Astrocyte (in vitro differentiated cells and primary cell): ENCODE data around the gene SSBP2. TPM values are rescaled to one million over a fixed set of nuclear protein-coding genes. Genes with fewer than 3 reads are reported as not detected.

Experiments
- DNase-seq: peaks from one replicate; pipeline ENCODE4 v3.0.0-alpha.2; 2010; ENCODE audit warnings: low read depth
- FAIRE-seq: peaks from 2 replicates; lab custom pipeline; 2011; peaks lifted over from hg19 to GRCh38; lab: Jason Lieb, UNC
- H2AFZ ChIP-seq: 2 replicates; pipeline ENCODE4 v1.6.0; 2012; ENCODE audit warnings: low read depth, low read length, inconsistent platforms
- H3K27ac ChIP-seq: 2 replicates; pipeline ENCODE4 v1.5.1; 2011; ENCODE audit warnings: low read depth, low read length, inconsistent platforms
- H3K27me3 ChIP-seq: 2 replicates; pipeline ENCODE4 v1.6.0; 2011; ENCODE audit warnings: low read length, inconsistent platforms; ENCODE audit not compliant: insufficient read depth
- H3K36me3 ChIP-seq: 2 replicates; pipeline ENCODE4 v1.5.1; 2011; ENCODE audit warnings: low read length, inconsistent platforms; ENCODE audit not compliant: insufficient read depth
- H3K4me1 ChIP-seq: 2 replicates; pipeline ENCODE4 v1.5.1; 2011; ENCODE audit warnings: low read length, inconsistent platforms; ENCODE audit not compliant: insufficient read depth
- H3K4me2 ChIP-seq: 2 replicates; pipeline ENCODE4 v1.6.0; 2012; ENCODE audit warnings: low read length, inconsistent platforms
- H3K4me3 ChIP-seq: 2 replicates; pipeline ENCODE4 v1.5.1; 2011; ENCODE audit warnings: low read depth, mild to moderate bottlenecking, low read length, inconsistent platforms; ENCODE audit not compliant: insufficient read depth
- H3K79me2 ChIP-seq: 2 replicates; pipeline ENCODE4 v1.6.0; 2012; ENCODE audit warnings: mild to moderate bottlenecking, low read length, inconsistent platforms; ENCODE audit not compliant: insufficient read depth
- H3K9ac ChIP-seq: 2 replicates; pipeline ENCODE4 v1.6.0; 2012; ENCODE audit warnings: mild to moderate bottlenecking, low read length, inconsistent platforms
- H3K9me3 ChIP-seq: 2 replicates; pipeline ENCODE4 v1.5.1; 2012; ENCODE audit warnings: low read depth, mild to moderate bottlenecking, low read length, inconsistent platforms; ENCODE audit not compliant: insufficient read depth
- H4K20me1 ChIP-seq: 2 replicates; pipeline ENCODE4 v1.6.0; 2012; ENCODE audit warnings: low read length, inconsistent platforms; ENCODE audit not compliant: insufficient read depth
- H3K27ac Mint-ChIP-seq: one replicate; pipeline ENCODE4 v1.8.0; 2021; ENCODE audit warnings: mild to moderate bottlenecking, mixed read lengths; ENCODE audit not compliant: unreplicated experiment
- H3K27me3 Mint-ChIP-seq: one replicate; pipeline ENCODE4 v1.8.0; 2021; ENCODE audit warnings: low read depth, mixed read lengths; ENCODE audit not compliant: unreplicated experiment
- H3K36me3 Mint-ChIP-seq: one replicate; pipeline ENCODE4 v1.8.0; 2021; ENCODE audit warnings: low read depth, mixed read lengths; ENCODE audit not compliant: unreplicated experiment
- H3K4me1 Mint-ChIP-seq: one replicate; pipeline ENCODE4 v1.8.0; 2021; ENCODE audit warnings: low read depth, mixed read lengths; ENCODE audit not compliant: unreplicated experiment
- H3K4me3 Mint-ChIP-seq: one replicate; pipeline ENCODE4 v1.8.0; 2021; ENCODE audit warnings: mild to moderate bottlenecking, moderate library complexity, mixed read lengths; ENCODE audit not compliant: unreplicated experiment
- H3K9me3 Mint-ChIP-seq: one replicate; pipeline ENCODE4 v1.8.0; 2021; ENCODE audit warnings: mild to moderate bottlenecking, mixed read lengths; ENCODE audit not compliant: unreplicated experiment
- EZH2 ChIP-seq: IDR thresholded peaks from 2 replicates; pipeline ENCODE4 v1.6.1; 2012; ENCODE audit warnings: mild to moderate bottlenecking, low read length, inconsistent platforms; ENCODE audit not compliant: insufficient read depth
- total RNA-seq: library from RNA; stranded (reverse); gene quantifications from 2 replicates; pipeline ENCODE4 v1.2.1, GENCODE V29; 2021
- TF ChIP-seq, protein P1 (sequence below): IDR thresholded peaks from 2 replicates; pipeline ENCODE4 v1.5.1; 2011; ENCODE audit warnings: low read depth, mild to moderate bottlenecking, inconsistent platforms, low read length, moderate library complexity; ENCODE audit not compliant: insufficient read depth

Gene SSBP2
- total RNA-seq, 1 donor from 2014 or later: 59.8 TPM

DNA sequence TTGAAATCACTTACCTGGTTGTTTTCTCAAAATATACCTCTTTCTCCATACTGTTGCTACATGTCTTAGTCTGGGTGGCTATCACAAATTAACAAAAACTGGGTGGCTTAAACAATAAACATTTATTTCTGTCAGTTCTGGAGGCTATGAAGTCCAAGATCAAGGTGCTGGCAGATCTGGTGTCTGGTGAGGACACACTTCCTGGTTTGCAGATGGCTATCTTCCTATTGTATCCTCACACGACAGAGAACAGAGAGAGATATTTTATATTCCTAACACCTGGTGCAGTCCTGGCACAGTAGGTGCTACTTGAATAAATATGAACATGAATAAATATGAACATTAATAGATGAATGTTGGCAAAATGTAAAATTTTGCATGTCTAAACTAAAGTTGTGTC, 192.7 kb downstream of the SSBP2 start:
- H3K4me1 ChIP-seq: no peaks in the 10 kb centered on the region
- H3K4me3 Mint-ChIP-seq: no peak overlapping the region
- H2AFZ ChIP-seq: no peak overlapping the region
- no peaks in the 10 kb centered on the region for H3K9me3 Mint-ChIP-seq
- H3K4me2 ChIP-seq: no peak overlapping the region
- DNase-seq: no peak
- no peaks in the 10 kb centered on the region for H3K27me3 Mint-ChIP-seq
- H3K27ac ChIP-seq: no peak overlapping the region
- H3K4me1 Mint-ChIP-seq: peaks cover 4% of the 10 kb centered on the region
- no peak overlapping the region for H3K9ac ChIP-seq
- H4K20me1 ChIP-seq: no peaks in the 10 kb centered on the region
- H3K27me3 ChIP-seq: no peaks in the 10 kb centered on the region
- no peak overlapping the region for H3K4me3 ChIP-seq
- no peaks in the 10 kb centered on the region for H3K36me3 Mint-ChIP-seq
- no peak for TF ChIP-seq EZH2
- TF ChIP-seq, protein P1, sequence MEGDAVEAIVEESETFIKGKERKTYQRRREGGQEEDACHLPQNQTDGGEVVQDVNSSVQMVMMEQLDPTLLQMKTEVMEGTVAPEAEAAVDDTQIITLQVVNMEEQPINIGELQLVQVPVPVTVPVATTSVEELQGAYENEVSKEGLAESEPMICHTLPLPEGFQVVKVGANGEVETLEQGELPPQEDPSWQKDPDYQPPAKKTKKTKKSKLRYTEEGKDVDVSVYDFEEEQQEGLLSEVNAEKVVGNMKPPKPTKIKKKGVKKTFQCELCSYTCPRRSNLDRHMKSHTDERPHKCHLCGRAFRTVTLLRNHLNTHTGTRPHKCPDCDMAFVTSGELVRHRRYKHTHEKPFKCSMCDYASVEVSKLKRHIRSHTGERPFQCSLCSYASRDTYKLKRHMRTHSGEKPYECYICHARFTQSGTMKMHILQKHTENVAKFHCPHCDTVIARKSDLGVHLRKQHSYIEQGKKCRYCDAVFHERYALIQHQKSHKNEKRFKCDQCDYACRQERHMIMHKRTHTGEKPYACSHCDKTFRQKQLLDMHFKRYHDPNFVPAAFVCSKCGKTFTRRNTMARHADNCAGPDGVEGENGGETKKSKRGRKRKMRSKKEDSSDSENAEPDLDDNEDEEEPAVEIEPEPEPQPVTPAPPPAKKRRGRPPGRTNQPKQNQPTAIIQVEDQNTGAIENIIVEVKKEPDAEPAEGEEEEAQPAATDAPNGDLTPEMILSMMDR: no peak
- H3K9me3 ChIP-seq: no peaks in the 10 kb centered on the region
- no peak for FAIRE-seq
- H3K27ac Mint-ChIP-seq: no peak overlapping the region
- H3K79me2 ChIP-seq: no peaks in the 10 kb centered on the region
- H3K36me3 ChIP-seq: no peaks in the 10 kb centered on the region

DNA sequence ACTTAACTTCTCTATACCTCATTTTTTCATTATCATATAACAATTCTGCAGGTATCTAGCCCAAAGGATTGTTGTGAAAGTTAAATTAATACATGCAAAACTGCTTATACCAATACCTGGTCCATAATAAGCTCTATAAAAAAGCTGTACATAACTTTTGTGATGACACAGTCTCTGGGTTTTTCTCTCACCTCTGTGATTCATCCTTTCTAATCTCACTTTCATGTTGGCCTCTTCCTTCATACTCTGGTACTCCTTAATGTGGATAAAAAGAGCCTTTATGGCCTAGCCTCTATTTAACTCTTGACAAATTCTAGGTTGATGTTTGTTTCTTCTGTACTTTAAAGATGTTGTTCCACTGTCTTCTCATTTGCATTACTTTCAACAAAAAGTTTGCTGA, 194.1 kb downstream of the SSBP2 start:
- H3K4me2 ChIP-seq: no peak overlapping the region
- no peak overlapping the region for H3K27ac ChIP-seq
- DNase-seq (no peak), FAIRE-seq (no peak)
- H3K36me3 ChIP-seq: no peaks in the 10 kb centered on the region
- H2AFZ ChIP-seq: no peak overlapping the region
- Mint-ChIP-seq H3K27ac (no peak overlapping the region), H3K9me3 (no peaks in the 10 kb centered on the region), H3K4me3 (no peak overlapping the region), H3K4me1 (peaks cover 4% of the 10 kb centered on the region), H3K27me3 (no peaks in the 10 kb centered on the region), H3K36me3 (no peaks in the 10 kb centered on the region)
- no peaks in the 10 kb centered on the region for H3K79me2 ChIP-seq
- H3K4me3 ChIP-seq: no peak overlapping the region
- H3K9ac ChIP-seq: no peak overlapping the region
- TF ChIP-seq, protein P1: no peak
- TF ChIP-seq EZH2: no peak
- H3K27me3 ChIP-seq: no peaks in the 10 kb centered on the region
- H3K9me3 ChIP-seq: no peaks in the 10 kb centered on the region
- H4K20me1 ChIP-seq: no peaks in the 10 kb centered on the region
- H3K4me1 ChIP-seq: no peaks in the 10 kb centered on the region

DNA sequence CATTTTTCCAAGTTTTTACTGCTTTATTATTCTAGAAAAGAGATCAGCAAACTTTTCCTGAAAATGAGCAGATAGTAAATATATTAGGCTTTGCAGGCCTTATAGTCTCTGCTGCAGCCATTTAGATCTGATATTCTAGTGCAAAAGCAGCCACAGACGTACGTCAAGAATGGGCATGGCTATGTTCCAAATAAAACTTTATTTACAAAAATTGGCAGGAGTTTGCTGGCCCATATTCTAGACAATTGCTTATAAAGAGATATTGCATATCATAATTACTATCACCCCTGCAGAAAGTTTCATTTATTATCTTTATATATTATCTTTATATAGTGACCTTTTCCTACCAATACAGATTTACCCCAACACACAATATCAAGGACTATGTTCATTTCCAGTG, 195.0 kb downstream of the SSBP2 start:
- no peak overlapping the region for H3K27ac ChIP-seq
- TF ChIP-seq, protein P1: no peak
- TF ChIP-seq EZH2: no peak
- no peaks in the 10 kb centered on the region for H3K27me3 ChIP-seq
- no peak overlapping the region for H3K4me2 ChIP-seq
- DNase-seq (no peak), FAIRE-seq (no peak)
- H4K20me1 ChIP-seq: no peaks in the 10 kb centered on the region
- H3K9me3 Mint-ChIP-seq: no peaks in the 10 kb centered on the region
- H3K36me3 Mint-ChIP-seq: no peaks in the 10 kb centered on the region
- no peaks in the 10 kb centered on the region for H3K4me1 ChIP-seq
- H3K27me3 Mint-ChIP-seq: no peaks in the 10 kb centered on the region
- H3K79me2 ChIP-seq: no peaks in the 10 kb centered on the region
- no peak overlapping the region for H3K9ac ChIP-seq
- H3K36me3 ChIP-seq: no peaks in the 10 kb centered on the region
- no peak overlapping the region for H3K27ac Mint-ChIP-seq
- peaks cover 4% of the 10 kb centered on the region for H3K4me1 Mint-ChIP-seq
- no peaks in the 10 kb centered on the region for H3K9me3 ChIP-seq
- H2AFZ ChIP-seq: no peak overlapping the region
- H3K4me3 ChIP-seq: no peak overlapping the region
- H3K4me3 Mint-ChIP-seq: no peak overlapping the region
